GF-D8 (cell line): ENCODE results near the gene C6orf132.

Experiments
- DNase-seq: peaks from one replicate; lab custom pipeline; 2025; lab: John Stamatoyannopoulos, UW

The C6orf132 gene

GRCh38 chr6:42105709-42106108 lies 36.7 kb downstream of the C6orf132 start:
- no peak for DNase-seq

GRCh38 chr6:42105156-42105648 lies 37.2 kb downstream of the C6orf132 start:
- no peak for DNase-seq

GRCh38 chr6:42104804-42105125 lies 37.7 kb downstream of the C6orf132 start:
- no peak for DNase-seq

- peak; percentile 10 for DNase-seq
Observed at GRCh38 chr6:42104095-42104803, 38.2 kb downstream of the C6orf132 start.

GRCh38 chr6:42103753-42104094 lies 38.7 kb downstream of the C6orf132 start:
- no peak for DNase-seq

GRCh38 chr6:42103216-42103615 lies 39.2 kb downstream of the C6orf132 start:
- no peak for DNase-seq

GRCh38 chr6:42101186-42101657 lies 41.2 kb downstream of the C6orf132 start:
- no peak for DNase-seq

GRCh38 chr6:42100029-42100901 lies 42.2 kb downstream of the C6orf132 start:
- DNase-seq, result no peak

GRCh38 chr6:42099340-42100028 lies 42.9 kb downstream of the C6orf132 start:
- no peak for DNase-seq

GRCh38 chr6:42095776-42096541 lies 46.5 kb downstream of the C6orf132 start:
- DNase-seq, result no peak

- no peak for DNase-seq
Observed at GRCh38 chr6:42095094-42095493, 47.3 kb downstream of the C6orf132 start.

GRCh38 chr6:42093582-42094329 lies 48.7 kb downstream of the C6orf132 start:
- no peak for DNase-seq

- DNase-seq, result no peak
Observed at GRCh38 chr6:42091718-42092023, 50.7 kb downstream of the C6orf132 start.

GRCh38 chr6:42090819-42091717 lies 51.4 kb downstream of the C6orf132 start:
- DNase-seq, result no peak

GRCh38 chr6:42088101-42088591 lies 54.3 kb downstream of the C6orf132 start:
- no peak for DNase-seq

- no peak for DNase-seq
Observed at GRCh38 chr6:42086046-42087035, 56.1 kb downstream of the C6orf132 start.

GRCh38 chr6:42084889-42085288 lies 57.5 kb downstream of the C6orf132 start:
- DNase-seq, result no peak

GRCh38 chr6:42083530-42083929 lies 58.9 kb downstream of the C6orf132 start:
- no peak for DNase-seq

- DNase-seq, result no peak
Observed at GRCh38 chr6:42079941-42080464, 62.4 kb downstream of the C6orf132 start.
